K562 (cell line): ENCODE data around the gene RSPH9. TPM values are rescaled to one million over a fixed set of nuclear protein-coding genes. Genes with fewer than 3 reads are reported as not detected.
A peak's percentile ranks its signal among the peaks of the same experiment; 100 is the strongest.

Experiments
- ATF7 ChIP-seq: fragments of 450-650 bp; IDR thresholded peaks from 2 replicates; pipeline ENCODE4 v1.7.1; 2014; ENCODE audit warnings: mild to moderate bottlenecking, moderate library complexity
- BCL6 ChIP-seq: fragments of 250-450 bp; sonication (Bioruptor Pico); IDR thresholded peaks from 2 replicates; pipeline ENCODE4 v1.4.0; 2020
- CBFA2T2 ChIP-seq: fragments of 450-650 bp; conservative IDR thresholded peaks from 2 replicates; pipeline ENCODE4 v1.6.1; 2017; ENCODE audit warnings: mild to moderate bottlenecking
- CBFA2T3 ChIP-seq: fragments of 450-650 bp; IDR thresholded peaks from 2 replicates; pipeline ENCODE4 v1.6.1; 2017
- CLOCK ChIP-seq: fragments of 250-450 bp; sonication (Bioruptor Pico); IDR thresholded peaks from 2 replicates; pipeline ENCODE4 v1.4.0; 2020; ENCODE audit warnings: mild to moderate bottlenecking, moderate library complexity, borderline replicate concordance
- CTBP1 ChIP-seq: fragments of 450-650 bp; IDR thresholded peaks from 2 replicates; pipeline ENCODE4 v1.6.1; 2016; ENCODE audit warnings: borderline replicate concordance
- DNMT1 ChIP-seq: fragments of 450-650 bp; IDR thresholded peaks from 2 replicates; pipeline ENCODE4 v1.6.1; 2016; ENCODE audit warnings: antibody characterized with exemption, mild to moderate bottlenecking
- HDAC6 ChIP-seq: IDR thresholded peaks from 2 replicates; pipeline ENCODE4 v1.6.1; 2012; ENCODE audit warnings: low read depth, mild to moderate bottlenecking, control low read depth, inconsistent platforms, low read length, moderate library complexity
- MIER1 ChIP-seq: fragments of 450-650 bp; IDR thresholded peaks from 2 replicates; pipeline ENCODE4 v1.6.1; 2016; ENCODE audit warnings: antibody characterized with exemption, mild to moderate bottlenecking, low read depth
- RB1 ChIP-seq: fragments of 450-650 bp; IDR thresholded peaks from 2 replicates; pipeline ENCODE4 v1.6.1; 2017; ENCODE audit warnings: low read depth, mild to moderate bottlenecking
- SIN3B ChIP-seq: fragments of 450-650 bp; IDR thresholded peaks from 2 replicates; pipeline ENCODE4 v1.6.1; 2017; ENCODE audit warnings: low read depth, mild to moderate bottlenecking, moderate library complexity
- ZNF407 ChIP-seq: fragments of 450-650 bp; IDR thresholded peaks from 2 replicates; pipeline ENCODE4 v1.6.1; 2016; ENCODE audit warnings: low read depth
- polyA plus RNA-seq, 8 experiments: library from polyadenylated mRNA; depleted of rRNA in 4 of 8; stranded (reverse) in 5 of 8; unstranded in 3 of 8; fragments of >200 nt; fragmentation: Nextera tagmentation in 2 of 8; fragmentation: Illumina TruSeq in 1 of 8; extraction: Ambion mirVana in 2 of 8; extraction: Trizol in 1 of 8; gene quantifications; 2 replicates each; pipeline versions ENCODE4 v1.2.1 to v1.2.3, GENCODE V29; 2011 to 2014; ENCODE audit warnings: inconsistent platforms in 1 of 8, missing spikeins in 1 of 8
- total RNA-seq, 7 experiments: library from RNA; depleted of rRNA in 6 of 7; stranded (reverse); fragments of >200 nt in 6 of 7; fragmentation: Illumina TruSeq in 2 of 7; extraction: Trizol in 2 of 7; gene quantifications; 2 replicates each; pipeline versions ENCODE4 v1.2.1 to v1.2.3, GENCODE V29; 2011 to 2021; ENCODE audit warnings: low replicate concordance in 1 of 7
- TF ChIP-seq, protein P1 (sequence below): fragments of 450-650 bp; formaldehyde crosslinking; IDR thresholded peaks from 2 replicates; pipeline ENCODE4 v1.4.0; 2020; ENCODE audit warnings: mild to moderate bottlenecking, moderate library complexity
- TF ChIP-seq, protein P2 (sequence below): fragments of 250-450 bp; sonication (Bioruptor Pico); IDR thresholded peaks from 2 replicates; pipeline ENCODE4 v1.6.1; 2021; ENCODE audit warnings: mild to moderate bottlenecking
- TF ChIP-seq, protein P3 (sequence below): fragments of 250-450 bp; sonication (Bioruptor Pico); IDR thresholded peaks from 2 replicates; pipeline ENCODE4 v1.4.0; 2020

Gene RSPH9
- total and polyA plus RNA-seq, 9 of the 15 experiments (the other 6 are each of a cell fraction or from before 2014, with no cell fraction given) = 0.05 to 0.60 (median 0.39) TPM; not detected in 6

DNA sequence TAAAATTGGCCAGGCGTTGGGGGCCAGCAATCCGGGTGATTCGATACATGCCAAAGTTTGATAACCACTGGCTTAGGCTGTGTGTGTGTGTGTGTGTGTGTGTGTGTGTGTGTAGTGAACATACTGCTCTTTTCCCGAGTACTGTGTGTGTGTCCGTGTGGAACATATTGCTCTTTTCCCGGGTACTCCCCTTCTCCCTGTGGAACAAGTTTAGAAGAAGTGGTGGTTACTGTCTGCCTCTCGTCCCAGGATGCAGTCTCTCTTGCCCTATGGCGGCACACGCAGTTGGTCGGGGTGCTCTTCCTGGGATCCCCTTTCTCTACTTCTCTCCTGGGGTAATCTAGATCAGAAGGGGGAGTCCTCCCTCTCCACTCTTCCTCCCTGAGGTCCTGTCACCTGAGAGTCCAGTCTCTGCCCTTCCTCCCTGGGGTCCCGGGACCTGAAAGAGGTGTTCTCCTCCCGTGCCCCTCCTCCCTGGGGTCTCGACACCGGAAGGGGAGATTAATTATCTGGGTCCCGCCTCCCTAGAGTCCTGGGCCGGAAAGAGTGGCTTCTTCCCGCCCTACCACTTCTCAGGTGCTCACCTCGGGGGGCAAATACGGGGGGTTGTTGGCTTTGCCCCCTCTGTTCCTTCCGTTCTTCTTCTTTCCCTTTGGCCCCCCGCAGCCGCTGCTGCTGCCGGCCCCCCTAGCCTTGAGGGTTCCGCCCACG lies 16.3 kb upstream of the RSPH9 start (continued):
- TF ChIP-seq ZNF407 (no peak), CTBP1 (peak; percentile 75), BCL6 (CRISPR knock-in tag) (no peak), ATF7 (peak; percentile 11; the same call in 1 of the 2 replicates), CLOCK (no peak), CBFA2T2 (no peak), SIN3B (no peak), DNMT1 (no peak), CBFA2T3 (no peak), RB1 (peak; percentile 62), MIER1 (no peak), HDAC6 (no peak)
- TF ChIP-seq, protein P1, sequence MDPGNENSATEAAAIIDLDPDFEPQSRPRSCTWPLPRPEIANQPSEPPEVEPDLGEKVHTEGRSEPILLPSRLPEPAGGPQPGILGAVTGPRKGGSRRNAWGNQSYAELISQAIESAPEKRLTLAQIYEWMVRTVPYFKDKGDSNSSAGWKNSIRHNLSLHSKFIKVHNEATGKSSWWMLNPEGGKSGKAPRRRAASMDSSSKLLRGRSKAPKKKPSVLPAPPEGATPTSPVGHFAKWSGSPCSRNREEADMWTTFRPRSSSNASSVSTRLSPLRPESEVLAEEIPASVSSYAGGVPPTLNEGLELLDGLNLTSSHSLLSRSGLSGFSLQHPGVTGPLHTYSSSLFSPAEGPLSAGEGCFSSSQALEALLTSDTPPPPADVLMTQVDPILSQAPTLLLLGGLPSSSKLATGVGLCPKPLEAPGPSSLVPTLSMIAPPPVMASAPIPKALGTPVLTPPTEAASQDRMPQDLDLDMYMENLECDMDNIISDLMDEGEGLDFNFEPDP (CRISPR knock-in tag) = 0 out of 2 replicates have a peak, but pooled peaks have one; percentile 65
- TF ChIP-seq, protein P2, sequence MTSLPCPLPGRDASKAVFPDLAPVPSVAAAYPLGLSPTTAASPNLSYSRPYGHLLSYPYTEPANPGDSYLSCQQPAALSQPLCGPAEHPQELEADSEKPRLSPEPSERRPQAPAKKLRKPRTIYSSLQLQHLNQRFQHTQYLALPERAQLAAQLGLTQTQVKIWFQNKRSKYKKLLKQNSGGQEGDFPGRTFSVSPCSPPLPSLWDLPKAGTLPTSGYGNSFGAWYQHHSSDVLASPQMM = no peak
- TF ChIP-seq, protein P3, sequence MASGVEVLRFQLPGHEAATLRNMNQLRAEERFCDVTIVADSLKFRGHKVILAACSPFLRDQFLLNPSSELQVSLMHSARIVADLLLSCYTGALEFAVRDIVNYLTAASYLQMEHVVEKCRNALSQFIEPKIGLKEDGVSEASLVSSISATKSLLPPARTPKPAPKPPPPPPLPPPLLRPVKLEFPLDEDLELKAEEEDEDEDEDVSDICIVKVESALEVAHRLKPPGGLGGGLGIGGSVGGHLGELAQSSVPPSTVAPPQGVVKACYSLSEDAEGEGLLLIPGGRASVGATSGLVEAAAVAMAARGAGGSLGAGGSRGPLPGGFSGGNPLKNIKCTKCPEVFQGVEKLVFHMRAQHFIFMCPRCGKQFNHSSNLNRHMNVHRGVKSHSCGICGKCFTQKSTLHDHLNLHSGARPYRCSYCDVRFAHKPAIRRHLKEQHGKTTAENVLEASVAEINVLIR = 0 out of 2 replicates have a peak, but pooled peaks have one; percentile 15
